Heart right ventricle (tissue), 16 donors: Measurements from ENCODE around the gene ZCCHC13. TPM values are rescaled to one million over a fixed set of nuclear protein-coding genes. Genes with fewer than 3 reads are reported as not detected.
"Not testable (repeated sequence)": the region's sequence is repeated elsewhere in the genome, so short reads cannot be mapped to it uniquely, and the experiment has no call there.

Experiments
- ATAC-seq, 8 donors: fragments of 200-7000 bp; cut with Tn5 transposase; one replicate each; pipeline ENCODE4 v1.9.1; 2020; ENCODE audit warnings: mild to moderate bottlenecking in 8 of 8, moderate library complexity in 8 of 8, moderate number of reproducible peaks in 1 of 8
- DNase-seq, 2 donors: peaks; one replicate each; pipeline ENCODE4 v3.0.0-alpha.2; 2020
- H3K27ac ChIP-seq, 10 donors: fragments of 200-600 bp; sonication (generic) in 2 of 10; one replicate each; pipeline versions ENCODE4 v1.5.0 to v1.8.0; 2020 to 2022; ENCODE audit warnings: mild to moderate bottlenecking in 3 of 10
- H3K27me3 ChIP-seq, 7 donors: fragments of 200-600 bp; one replicate each; pipeline ENCODE4 v1.8.0; 2021 to 2022; ENCODE audit warnings: mild to moderate bottlenecking in 2 of 7
- H3K36me3 ChIP-seq, 9 donors: fragments of 200-600 bp; sonication (generic) in 1 of 9; one replicate each; pipeline versions ENCODE4 v1.5.0 to v1.8.0; 2020 to 2022; ENCODE audit warnings: mild to moderate bottlenecking in 2 of 9
- H3K4me1 ChIP-seq, 9 donors: fragments of 200-600 bp; sonication (generic) in 1 of 9; one replicate each; pipeline versions ENCODE4 v1.5.0 to v1.8.0; 2020 to 2022; ENCODE audit warnings: mild to moderate bottlenecking in 4 of 9
- H3K4me3 ChIP-seq, 10 donors: fragments of 200-600 bp; sonication (generic) in 2 of 10; one replicate each; pipeline versions ENCODE4 v1.5.0 to v1.8.0; 2020 to 2022; ENCODE audit warnings: mild to moderate bottlenecking in 7 of 10, moderate library complexity in 2 of 10
- H3K9me3 ChIP-seq, 11 donors: fragments of 200-600 bp in 10 of 11; sonication (generic) in 2 of 11; one replicate each; pipeline versions ENCODE4 v1.5.0 to v1.8.0; 2013 to 2022; ENCODE audit warnings: mild to moderate bottlenecking in 2 of 11, control low read depth in 1 of 11, moderate library complexity in 1 of 11
- WGBS, 2 donors: extraction: QIAGEN DNeasy Blood & Tissue Kit; methylation state at CpG; one replicate each; pipeline ENCODE4 v1.1.7; 2013; ENCODE audit warnings: inconsistent platforms in 1 of 2; 5-methylcytosine and 5-hydroxymethylcytosine counted together
- intact Hi-C, 10 donors: fragments of 100-400 bp; cut with DNase I; formaldehyde crosslinking; loops; one replicate each; pipeline versions ENCODE4 v1.11.1 to v1.14.2; 2022
- polyA plus RNA-seq, 2 donors: library from polyadenylated mRNA; stranded (reverse); fragments of 200-250 nt; gene quantifications; one replicate each; pipeline ENCODE4 v1.2.3, GENCODE V29; 2013
- total RNA-seq, 10 donors: library from RNA; stranded (reverse); fragmentation: NEBNext Ultra II Directional in 3 of 10; extraction: Animal tissue kit (Norgen Biotek cat#: 25700) in 3 of 10; gene quantifications; one replicate each; pipeline versions ENCODE4 v1.2.1 to v1.2.4, GENCODE V29; 2021 to 2023
- TF ChIP-seq, protein P1 (sequence below), 9 donors: fragments of 200-600 bp; sonication (generic) in 2 of 9; IDR thresholded peaks; one replicate each; pipeline versions ENCODE4 v1.5.0 to v1.8.0; 2021 to 2022; ENCODE audit warnings: antibody characterized with exemption in 9 of 9, mild to moderate bottlenecking in 5 of 9, moderate library complexity in 1 of 9
- donor health status: Arrhythmogenic right ventricular cardiomyopathy.
- donor health status: ischemic (EF 13 %, LVEDD 7.1; RV severe dilation, severe dysfunction).
- donor health status: healthy with polysubstance abuse.
- donor health status: DM: no; HTN: yes; CAD: no.
- donor health status: DM: no; HTN: no; CAD: no.
- donor health status: ischemic (EF 25% LVEDD 6.9; RV normal size, moderate dysfunction).
- donor health status: ischemic (EF 25% LVEDD 5.7; RV mildly dilated, moderate dysfunction).
- donor health status: healthy.
- donor health status: DM: yes; HTN: yes; CAD: no.
- donor health status: Ischemic cardiomyopathy.
- donor health status: ischemic (EF 35%, LVEDD 5.7; RV mildly dilated, moderate dysfunction).
- donor health status: nonischemic (EF 11% LVEDD 7.7; RV severe dilation, severe dysfunction).
- donor health status: DM: yes; HTN: yes; CAD: no.
- donor health status: PGD.
- donor health status: ischemic (EF 29% LVEDD 5.4; RV normal size, mild dysfunction).
- donor health status: nonischemic (EF 23%, LVEDD 6.1; RV moderate dilation, normal function).

Gene ZCCHC13
- total and polyA plus RNA-seq, 12 donors = not detected

DNA sequence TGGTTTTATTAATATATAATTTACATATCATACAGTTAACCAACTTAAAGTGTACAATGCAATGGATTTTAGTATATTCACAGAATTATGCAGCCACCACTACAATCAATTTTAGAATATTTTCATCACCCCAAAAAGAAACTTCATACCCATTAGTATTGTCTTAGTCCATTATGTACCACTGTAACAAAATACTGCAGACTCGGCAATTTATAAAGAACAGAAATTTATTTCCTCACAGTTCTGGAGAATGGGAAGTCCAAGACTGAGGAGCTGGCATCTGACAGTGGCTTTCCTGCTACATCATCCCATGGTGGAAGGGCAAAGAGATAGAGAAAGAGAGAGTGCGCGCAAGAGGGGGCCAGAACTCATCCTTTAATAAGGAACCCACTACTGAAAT lies 8.9 kb upstream of the ZCCHC13 start:
- 93 to 99% methylated on average over 3 of the region's 3 CpGs for WGBS, 2 donors

DNA sequence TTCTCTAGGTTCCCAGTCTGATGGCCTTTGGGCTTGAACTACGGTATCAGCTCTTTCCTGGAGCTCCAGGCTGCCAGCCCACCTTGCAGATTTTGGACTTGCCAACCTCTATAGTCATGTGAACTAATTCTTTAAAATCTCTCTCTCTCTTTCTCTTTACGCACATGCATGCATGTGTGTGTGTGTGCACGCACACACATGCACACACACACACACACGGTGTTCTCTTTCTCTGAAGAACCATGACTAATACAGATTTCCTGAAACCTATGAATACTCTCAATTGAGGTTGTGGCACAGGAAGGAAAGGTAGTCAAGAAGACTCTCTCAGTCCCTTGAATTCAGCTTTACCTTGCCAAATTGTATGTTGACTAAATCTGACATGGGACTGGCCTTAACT lies 6.2 kb upstream of the ZCCHC13 start:
- Histone ChIP-seq H3K27ac (no peak overlapping the region), H3K27me3 (peaks cover 0 to 42% (median 0%) of the 10 kb centered on the region in 7 donors), H3K4me3 (no peak overlapping the region), H3K36me3 (no peaks in the 10 kb centered on the region), H3K9me3 (no peaks in the 10 kb centered on the region), H3K4me1 (no peaks in the 10 kb centered on the region)
- DNase-seq (no peak), ATAC-seq (no peak)
- TF ChIP-seq, protein P1, sequence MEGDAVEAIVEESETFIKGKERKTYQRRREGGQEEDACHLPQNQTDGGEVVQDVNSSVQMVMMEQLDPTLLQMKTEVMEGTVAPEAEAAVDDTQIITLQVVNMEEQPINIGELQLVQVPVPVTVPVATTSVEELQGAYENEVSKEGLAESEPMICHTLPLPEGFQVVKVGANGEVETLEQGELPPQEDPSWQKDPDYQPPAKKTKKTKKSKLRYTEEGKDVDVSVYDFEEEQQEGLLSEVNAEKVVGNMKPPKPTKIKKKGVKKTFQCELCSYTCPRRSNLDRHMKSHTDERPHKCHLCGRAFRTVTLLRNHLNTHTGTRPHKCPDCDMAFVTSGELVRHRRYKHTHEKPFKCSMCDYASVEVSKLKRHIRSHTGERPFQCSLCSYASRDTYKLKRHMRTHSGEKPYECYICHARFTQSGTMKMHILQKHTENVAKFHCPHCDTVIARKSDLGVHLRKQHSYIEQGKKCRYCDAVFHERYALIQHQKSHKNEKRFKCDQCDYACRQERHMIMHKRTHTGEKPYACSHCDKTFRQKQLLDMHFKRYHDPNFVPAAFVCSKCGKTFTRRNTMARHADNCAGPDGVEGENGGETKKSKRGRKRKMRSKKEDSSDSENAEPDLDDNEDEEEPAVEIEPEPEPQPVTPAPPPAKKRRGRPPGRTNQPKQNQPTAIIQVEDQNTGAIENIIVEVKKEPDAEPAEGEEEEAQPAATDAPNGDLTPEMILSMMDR (IDR thresholded peaks at IDR 0.05) = no peak
- WGBS, 2 donors = 80 to 88% methylated on average over 4 of the region's 4 CpGs
- intact Hi-C loops = loop anchor here in 1 of 10 donors (10.0 kb wide), 2 partner anchors 237 to 733 kb away; partner anchors contain the start of gene CHIC1

More for the DNA sequence above, 8.9 kb upstream of the ZCCHC13 start:
- Histone ChIP-seq H3K4me1 (no peaks in the 10 kb centered on the region), H3K9me3 (no peaks in the 10 kb centered on the region), H3K36me3 (no peaks in the 10 kb centered on the region), H3K27me3 (peaks cover 0 to 36% (median 0%) of the 10 kb centered on the region in 7 donors), H3K27ac (no peak overlapping the region), H3K4me3 (no peak overlapping the region)
- DNase-seq = no peak
- TF ChIP-seq, protein P1 (IDR thresholded peaks at IDR 0.05) = no peak
- no peak for ATAC-seq
- intact Hi-C loops = loop anchor here in 1 of 10 donors (10.0 kb wide), 2 partner anchors 240 to 730 kb away; partner anchors contain the start of gene CHIC1

DNA sequence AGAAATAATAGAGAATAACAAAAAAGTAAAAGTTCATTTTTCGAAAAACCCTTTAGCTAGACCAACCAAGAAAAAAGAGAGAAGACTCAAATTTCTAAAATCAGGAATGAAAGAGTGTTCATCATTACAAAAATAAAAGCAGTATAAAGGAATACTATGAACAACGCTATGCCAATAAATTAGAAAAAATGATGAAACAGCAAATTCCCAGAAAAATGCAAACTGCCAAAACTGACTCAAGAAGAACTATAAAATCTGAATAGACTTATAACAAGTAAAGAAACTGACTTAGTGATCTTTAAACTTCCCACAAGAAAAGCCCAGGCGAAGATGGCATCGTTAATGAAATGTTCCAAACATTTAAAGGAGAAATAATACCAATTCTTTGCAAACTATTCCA lies 3.1 kb upstream of the ZCCHC13 start:
- no peaks in the 10 kb centered on the region for H3K36me3 ChIP-seq
- peaks cover 0 to 34% (median 0%) of the 10 kb centered on the region in 7 donors for H3K27me3 ChIP-seq
- WGBS, 2 donors = 84 to 86% methylated on average over 4 of the region's 4 CpGs
- no peak for ATAC-seq
- no peaks in the 10 kb centered on the region for H3K9me3 ChIP-seq
- TF ChIP-seq, protein P1 (IDR thresholded peaks at IDR 0.05) = no peak
- H3K27ac ChIP-seq = no peak overlapping the region
- no peak for DNase-seq
- H3K4me3 ChIP-seq = no peak overlapping the region
- intact Hi-C loops = no loop called here
- H3K4me1 ChIP-seq = no peaks in the 10 kb centered on the region

DNA sequence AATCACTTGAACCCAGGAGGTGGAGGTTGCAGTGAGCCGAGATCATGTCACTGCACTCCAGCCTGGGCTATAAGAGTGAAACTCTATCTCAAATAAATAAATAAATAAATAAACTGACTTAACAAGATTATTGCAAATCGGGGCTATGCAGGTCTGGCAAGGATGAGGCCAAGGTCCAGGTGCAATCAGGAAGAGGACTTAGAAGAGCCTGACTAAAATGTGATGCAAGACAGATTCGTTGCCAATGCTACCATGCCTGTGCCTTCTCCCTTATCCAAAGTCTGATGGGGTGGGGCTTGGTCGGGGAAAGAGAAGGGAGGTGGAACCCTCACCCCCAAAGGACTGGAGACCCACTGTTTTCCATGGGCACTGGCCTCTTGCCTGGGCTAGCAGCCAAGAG lies 14.7 kb downstream of the ZCCHC13 start:
- H3K36me3 ChIP-seq = no peaks in the 10 kb centered on the region
- WGBS, 2 donors = 91% methylated on average over 4 of the region's 4 CpGs
- no peaks in the 10 kb centered on the region for H3K4me1 ChIP-seq
- TF ChIP-seq, protein P1 (IDR thresholded peaks at IDR 0.05) = no peak
- no peaks in the 10 kb centered on the region for H3K9me3 ChIP-seq
- H3K4me3 ChIP-seq = no peak overlapping the region
- intact Hi-C loops = no loop called here
- ATAC-seq (no peak), DNase-seq (no peak)
- no peak overlapping the region for H3K27ac ChIP-seq
- peaks cover 0 to 14% (median 0%) of the 10 kb centered on the region in 7 donors for H3K27me3 ChIP-seq

DNA sequence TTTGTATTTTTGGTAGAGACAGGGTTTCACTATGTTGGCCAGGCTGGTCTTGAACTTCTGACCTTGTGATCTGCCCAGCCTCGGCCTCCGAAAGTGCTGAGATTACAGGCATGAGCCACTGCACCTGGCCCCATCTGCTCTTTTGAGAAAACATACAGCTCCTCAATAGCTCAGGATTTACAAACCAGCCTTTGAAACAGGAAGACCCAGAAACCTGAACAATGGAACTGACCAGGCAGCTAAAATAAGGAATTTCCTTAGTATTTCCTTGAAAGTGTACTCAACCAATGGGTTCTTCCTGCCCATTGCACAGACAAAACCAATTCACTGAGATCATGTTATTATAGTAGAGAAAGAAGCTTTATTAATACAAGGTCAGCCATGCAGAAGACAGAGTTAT lies 15.3 kb downstream of the ZCCHC13 start:
- intact Hi-C loops, H3K9me3 ChIP-seq, H3K4me3 ChIP-seq, H3K4me1 ChIP-seq, H3K36me3 ChIP-seq, DNase-seq, H3K27ac ChIP-seq: not testable (repeated sequence)
- peaks cover 0 to 13% (median 0%) of the 10 kb centered on the region in 7 donors for H3K27me3 ChIP-seq
- WGBS, 2 donors = 60 to 79% methylated on average over 2 of the region's 2 CpGs
- ATAC-seq = peak in 1 of 8 donors; percentile 37
